ENCODE measurements around the gene KIAA0930.

The KIAA0930 gene

DNA sequence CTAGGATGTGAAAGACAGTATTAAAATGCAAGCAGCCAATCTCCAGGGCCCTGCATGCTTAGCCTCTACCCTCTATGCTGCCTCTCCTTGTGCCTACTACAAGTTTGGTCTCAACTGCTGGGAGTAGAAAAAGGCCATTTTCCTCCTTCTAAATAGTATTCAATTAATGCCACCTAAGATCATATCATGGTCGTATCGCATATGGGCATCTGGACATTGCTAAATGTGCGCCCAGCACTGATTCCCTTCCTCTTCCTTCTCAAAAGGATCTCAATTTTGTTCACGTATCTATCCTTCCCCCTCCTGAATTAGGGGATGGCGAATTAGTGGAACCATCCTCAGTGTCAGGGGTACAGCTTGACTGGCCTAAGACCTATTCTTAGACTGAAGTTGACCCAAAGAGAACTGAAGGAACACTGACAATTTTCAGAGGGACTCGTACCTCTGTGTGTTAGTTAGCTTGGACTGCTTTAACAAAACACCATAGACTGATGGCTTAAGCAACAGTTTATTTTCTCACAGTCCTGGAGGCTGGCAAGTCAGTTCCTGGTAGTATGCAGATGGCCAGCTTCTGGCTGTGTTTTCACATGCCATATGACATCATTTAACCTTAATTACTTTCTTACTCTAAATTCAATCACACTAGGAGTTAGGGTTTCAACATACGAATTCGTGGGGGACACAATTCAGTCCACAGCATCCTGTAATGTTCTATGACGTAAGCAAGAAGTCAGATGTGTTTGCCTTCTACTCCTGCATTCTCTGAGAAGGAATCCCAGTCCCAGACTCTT, 85.4 kb downstream of the KIAA0930 start:
- DNase-seq (ENCODE audit: low read depth, low spot score) = no peak
- H3K27ac ChIP-seq = peak overlapping the region; percentile 3

DNA sequence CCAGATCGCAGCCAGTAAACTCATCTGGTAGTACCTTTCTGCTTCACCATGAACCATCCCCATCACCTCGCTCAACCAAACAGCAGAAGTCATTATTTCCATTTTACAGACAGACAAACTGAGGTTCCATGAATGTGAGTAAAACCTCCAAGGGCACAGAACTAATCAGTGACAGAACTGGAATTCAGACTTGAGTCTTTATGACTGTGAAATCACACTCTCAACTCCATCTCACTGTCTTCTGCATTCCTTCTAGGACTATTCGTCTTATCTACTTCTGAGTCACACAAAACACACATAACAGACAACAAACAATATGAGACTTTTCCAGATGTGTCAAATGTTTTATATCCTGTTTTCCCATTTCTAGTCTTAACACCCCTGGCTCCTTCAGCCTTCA, 86.3 kb downstream of the KIAA0930 start:
- DNase-seq (ENCODE audit: low read depth, low spot score) = no peak
- peak overlapping the region; percentile 3 for H3K27ac ChIP-seq

DNA sequence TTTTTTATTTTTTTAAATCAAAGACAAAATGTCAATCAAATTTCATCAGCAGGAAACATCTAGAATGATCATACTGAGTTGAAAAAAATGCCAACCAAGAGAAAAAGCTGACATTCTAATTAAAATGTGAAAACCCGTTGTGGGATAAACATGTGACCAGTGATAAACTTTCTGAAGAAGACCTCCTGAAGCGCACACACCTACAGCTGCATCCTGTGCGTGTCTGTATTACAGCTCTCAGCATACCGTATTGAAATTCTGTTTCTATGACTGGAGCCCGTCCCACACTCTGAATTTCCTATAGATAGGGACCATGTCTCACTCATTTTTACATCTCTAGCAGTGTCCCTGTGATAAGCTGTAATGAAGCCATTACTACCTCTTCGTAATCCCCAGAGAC, 89.2 kb downstream of the KIAA0930 start:
- no peak for DNase-seq (ENCODE audit: low read depth, low spot score)

DNA sequence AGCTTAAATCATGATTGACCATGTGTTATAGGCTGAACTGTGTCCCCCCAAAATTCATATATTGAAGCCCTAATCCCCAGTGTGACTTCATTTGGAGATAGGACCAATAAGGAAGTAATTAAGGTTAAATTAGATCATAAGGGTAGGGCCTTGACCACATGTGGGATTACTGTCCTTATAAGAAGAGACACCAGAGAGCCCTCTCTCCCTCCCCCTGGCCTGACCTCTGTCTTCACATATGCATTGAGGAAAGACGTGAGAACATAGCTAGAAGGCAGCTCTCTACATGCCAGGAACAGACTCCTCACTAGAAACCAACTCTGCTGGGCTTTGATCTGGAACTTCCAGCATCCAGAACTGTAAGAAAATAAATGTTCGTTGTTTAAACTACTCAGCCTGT, 90.6 kb downstream of the KIAA0930 start:
- no peak for DNase-seq (ENCODE audit: low read depth, low spot score)
- H3K27ac ChIP-seq = no peak overlapping the region

More for the DNA sequence above, 89.2 kb downstream of the KIAA0930 start:
- no peak overlapping the region for H3K27ac ChIP-seq

DNA sequence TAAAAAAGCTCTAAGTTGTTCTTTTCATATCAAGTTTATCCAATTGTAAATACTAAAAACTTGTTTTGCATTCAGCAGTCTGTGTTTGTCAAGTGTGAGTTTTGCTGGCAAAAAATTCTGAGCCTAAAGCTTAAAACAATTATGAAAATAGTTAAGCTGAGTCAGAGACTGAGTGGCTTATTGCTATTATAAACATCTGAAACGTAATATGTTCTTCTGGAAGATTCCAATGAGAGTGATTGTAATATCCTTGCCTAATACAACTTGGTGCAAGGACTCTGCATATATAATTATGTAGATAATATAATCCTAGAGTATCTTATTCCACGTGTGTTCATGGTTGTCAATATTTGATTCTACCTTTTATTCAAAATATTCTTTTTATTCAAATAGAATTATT, 91.0 kb downstream of the KIAA0930 start:
- no peak overlapping the region for H3K27ac ChIP-seq
- no peak for DNase-seq (ENCODE audit: low read depth, low spot score)

DNA sequence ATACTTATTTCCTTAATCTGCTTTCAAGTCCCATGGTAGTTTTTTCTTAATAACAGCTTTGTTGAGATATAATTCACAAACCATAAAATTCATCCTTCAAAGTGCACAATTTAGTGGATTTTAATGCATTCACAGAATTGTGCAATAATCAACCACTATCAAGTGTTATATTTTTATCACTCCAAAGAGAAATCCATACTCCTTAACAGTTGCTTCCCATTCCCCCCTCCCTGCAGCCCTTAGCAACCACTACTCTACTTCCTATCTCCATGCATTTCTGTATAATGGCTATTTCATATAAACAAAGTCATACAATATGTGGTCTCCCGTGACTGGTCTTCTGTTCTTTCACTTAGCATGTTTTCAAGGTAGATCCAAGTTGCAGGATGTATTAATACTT, 95.8 kb downstream of the KIAA0930 start:
- H3K27ac ChIP-seq = no peak overlapping the region
- DNase-seq (ENCODE audit: low read depth, low spot score) = no peak

DNA sequence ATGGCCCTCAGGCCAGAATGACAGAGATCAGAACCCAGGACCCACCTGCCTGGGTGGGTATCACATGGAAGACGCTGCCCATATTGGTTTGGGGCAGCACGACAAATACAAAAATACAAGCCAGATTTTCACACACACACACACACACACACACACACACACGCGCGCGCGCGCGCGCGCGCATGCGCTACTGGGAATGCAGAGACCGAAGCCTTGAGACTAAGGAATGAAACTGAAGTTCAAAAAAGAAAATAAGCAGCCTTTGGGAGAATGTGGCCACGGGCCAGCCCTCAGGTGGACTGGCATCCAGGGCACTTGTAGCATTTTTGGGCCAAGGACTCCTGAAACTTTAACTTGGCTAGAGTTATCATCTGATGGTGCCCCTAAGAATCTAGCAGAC, 98.3 kb downstream of the KIAA0930 start:
- DNase-seq (ENCODE audit: low read depth, low spot score) = no peak
- H3K27ac ChIP-seq = no peak overlapping the region

All from epithelial cell of prostate (primary cell).